Occipital lobe (tissue), 2 donors: ENCODE data around the gene DLX1. TPM values are rescaled to one million over a fixed set of nuclear protein-coding genes. Genes with fewer than 3 reads are reported as not detected.
"Not testable (repeated sequence)": the region's sequence is repeated elsewhere in the genome, so short reads cannot be mapped to it uniquely, and the experiment has no call there.

Experiments
- DNase-seq: peaks from one replicate; lab custom pipeline; 2025; lab: John Stamatoyannopoulos, UW
- total RNA-seq: library from RNA; depleted of rRNA; stranded (reverse); fragments of >200 nt; gene quantifications from one replicate; pipeline ENCODE4 v1.2.3, GENCODE V29; 2014

Gene DLX1
- total RNA-seq, 1 donor from 2014 or later = 21.4 TPM

DNA sequence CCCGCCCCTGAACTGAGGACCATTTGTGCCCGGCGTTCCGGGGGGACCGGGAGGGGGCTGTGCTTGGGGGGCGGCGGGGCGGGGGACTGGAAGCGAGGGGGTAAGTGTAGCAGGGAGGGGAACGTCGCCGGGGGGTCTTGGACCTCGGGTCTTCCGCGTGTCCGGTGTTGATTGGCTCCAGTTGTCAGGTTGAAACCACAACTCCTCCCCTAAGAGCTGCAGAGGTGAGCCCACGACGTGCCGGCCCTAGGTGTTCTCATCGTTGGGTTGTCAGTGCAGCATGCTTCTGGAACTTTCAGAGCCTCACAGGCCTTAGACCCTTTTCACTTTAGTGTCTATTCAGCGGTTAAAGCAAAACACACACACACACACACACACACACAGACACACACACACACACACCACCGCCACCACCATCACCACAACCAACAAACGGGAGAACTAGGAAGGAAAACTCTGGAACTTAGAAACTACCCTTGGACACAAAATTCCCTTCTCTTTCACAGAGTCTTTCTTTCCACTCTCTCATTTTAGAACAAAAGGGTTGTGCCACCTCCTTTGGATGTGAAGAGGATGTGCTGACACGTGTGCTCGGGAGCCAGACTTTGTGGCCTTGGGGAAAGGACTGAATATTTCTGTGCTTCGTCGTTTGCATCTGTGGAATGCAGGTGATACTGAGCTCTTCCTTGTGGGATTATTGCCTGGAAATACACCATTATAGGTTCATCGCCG lies 24.1 kb downstream of the DLX1 start:
- DNase-seq = no peak

DNA sequence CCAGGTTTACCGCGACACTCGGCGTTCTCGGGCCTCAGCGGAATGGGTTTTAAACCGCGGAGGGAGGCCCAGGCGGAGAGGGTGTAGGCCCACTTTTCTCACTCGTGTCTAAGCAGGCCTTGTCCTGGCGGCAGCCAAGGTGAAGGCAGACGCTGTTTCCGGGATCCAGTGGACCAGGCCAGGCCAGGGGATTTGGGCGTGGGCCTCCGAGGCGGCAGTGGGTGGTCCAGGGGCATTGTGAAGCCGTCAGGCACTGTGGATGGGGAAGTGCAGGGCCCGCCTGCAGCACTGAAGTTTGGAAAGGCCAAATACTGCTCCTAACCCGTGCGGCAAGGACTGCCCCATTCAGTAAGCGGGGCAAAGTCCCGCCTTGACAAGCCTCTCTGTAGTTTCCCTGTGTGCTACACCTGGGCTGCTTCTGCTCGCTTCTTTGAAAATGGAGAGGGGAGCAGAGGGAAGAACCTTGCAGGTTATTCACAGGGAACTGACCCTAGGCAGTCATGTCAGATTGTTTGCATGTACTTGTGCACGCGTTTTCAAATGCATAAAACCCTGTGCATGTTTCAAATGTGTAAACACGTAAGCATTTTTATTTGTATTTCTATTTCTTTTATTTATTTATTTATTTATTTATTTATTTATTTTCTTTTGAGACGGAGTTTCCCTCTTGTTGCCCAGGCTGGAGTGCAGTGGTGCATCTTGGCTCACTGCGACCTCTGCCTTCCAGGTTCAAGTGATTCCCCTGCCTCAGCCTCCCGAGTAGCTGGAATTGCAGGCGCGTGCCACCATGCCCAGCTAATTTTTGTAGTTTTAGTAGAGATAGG lies 24.9 kb downstream of the DLX1 start:
- no peak for DNase-seq

DNA sequence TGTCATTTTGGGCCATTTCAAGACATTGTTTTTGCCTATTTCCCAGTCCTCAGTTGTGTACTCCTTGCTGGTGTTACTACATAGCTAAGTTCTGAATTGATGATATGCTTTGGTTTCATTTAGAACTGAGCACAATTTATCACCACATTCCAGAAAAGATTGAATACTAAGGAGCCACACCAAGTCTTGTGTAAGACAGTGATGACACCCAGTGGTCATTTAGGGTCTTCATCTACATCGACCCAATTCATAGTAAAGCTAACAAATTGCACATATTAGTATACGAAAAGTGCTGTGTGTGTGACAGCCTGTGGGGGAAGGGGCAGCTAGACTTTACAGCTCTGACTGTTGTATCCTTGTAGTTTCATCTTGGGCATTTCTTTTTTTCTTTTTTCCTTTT lies 28.3 kb downstream of the DLX1 start:
- DNase-seq = no peak

DNA sequence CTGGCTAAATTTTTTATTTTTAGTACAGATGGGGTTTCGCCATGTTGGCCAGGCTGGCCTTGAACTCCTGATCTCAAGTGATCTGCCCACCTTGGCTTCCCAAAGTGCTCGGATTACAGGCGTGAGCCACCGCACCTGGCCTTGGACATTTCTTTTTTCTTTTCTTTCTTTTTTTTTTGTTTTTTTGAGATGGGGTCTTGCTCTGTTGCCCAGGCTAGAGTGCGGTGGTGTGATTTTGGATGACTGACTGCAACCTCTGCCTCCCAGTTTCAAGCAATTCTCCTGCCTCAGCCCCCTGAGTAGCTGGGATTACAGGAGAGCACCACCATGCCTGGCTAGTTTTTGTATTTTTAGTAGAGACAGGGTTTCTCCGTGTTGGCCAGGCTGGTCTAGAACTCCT lies 28.9 kb downstream of the DLX1 start:
- not testable (repeated sequence) for DNase-seq

DNA sequence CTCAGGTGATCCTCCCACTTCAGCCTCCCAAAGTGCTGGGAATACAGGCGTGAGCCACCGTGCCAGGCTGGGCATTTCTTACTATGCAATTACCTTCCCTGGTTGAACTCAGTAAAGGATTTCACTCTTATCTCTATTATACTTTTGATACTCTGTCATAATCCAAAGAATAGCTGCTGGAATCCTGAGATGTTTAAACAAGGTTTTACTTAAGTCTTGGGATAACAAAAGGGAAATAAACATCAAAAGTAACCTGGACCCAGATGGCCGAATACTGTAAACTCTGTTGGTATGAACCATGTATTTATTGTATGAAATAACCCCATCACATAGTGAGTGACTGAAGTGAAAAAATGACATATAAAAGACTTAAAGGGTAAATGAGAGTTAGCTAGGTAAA lies 29.3 kb downstream of the DLX1 start:
- DNase-seq = no peak

DNA sequence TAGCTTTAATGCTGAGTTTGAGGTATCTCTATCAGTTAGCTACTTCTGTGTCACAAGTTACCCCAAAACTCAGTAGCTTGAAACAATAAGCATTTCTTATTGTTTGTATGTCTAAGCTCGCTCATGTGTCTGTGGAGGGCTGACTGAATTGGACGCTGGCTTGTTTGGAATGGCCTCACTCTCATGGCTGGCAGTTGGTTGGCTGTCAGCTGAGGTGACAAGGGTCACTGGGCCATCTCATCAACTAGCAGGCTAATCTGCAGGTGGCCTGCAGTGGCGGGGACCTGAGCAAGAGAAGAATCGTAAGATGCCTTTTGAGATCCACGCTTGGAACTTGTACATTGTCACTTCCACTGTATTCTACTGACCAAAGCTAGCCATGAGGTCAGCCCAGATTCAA lies 30.8 kb downstream of the DLX1 start:
- DNase-seq = no peak

DNA sequence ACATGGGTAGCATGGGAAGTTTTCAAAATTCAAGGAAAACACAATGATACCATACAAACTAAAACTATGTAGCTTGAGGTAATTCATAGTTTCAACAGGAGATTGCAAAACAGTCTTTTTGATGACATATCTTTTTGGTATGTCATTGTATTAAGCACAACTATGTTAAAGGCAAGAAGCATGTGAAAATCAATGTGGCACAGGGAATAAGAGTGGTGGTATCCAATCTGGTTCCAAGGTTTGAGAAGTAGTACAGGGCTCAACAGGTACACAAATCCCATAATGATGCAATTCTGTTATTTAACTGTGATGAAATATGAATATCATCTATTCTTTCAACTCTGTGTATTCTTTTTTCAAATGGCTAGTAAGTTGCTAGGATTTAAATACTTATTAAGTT lies 33.8 kb downstream of the DLX1 start:
- no peak for DNase-seq

DNA sequence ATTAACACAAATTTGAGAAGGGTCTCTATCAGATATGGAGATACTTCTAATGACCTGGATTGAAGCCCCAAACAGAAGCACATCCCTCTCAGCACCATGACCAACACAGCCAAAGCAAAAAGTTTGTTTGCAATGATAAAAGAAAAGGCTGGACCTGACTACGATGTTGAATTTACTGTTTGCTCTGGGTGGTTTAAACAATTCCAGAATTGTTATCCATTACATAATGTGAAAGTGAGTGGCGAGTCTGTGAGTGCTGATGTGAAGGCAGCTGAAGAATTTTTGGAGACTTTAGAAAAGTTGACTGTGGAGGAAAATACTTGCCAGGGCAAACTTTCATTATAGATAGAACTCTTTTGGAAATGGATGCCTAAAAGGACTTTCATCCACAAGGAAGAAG lies 34.8 kb downstream of the DLX1 start:
- DNase-seq = no peak

DNA sequence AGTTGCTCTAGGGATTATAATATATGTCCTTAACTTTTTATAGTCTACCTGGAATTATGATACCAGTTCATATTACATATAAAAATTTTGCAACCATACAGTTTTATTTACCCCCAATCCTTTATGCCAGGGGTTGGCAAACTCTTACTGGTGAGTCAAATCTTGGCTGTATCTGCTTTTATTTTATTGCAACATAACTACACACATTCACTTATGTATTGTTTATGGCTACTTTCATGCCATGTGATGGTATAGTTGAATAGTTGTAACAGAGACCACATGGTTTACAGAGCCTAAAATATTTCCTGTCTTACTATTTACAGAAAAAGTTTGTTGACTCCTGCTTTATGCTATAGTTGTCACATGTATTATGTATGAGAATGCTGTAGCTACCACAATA lies 43.2 kb downstream of the DLX1 start:
- no peak for DNase-seq

DNA sequence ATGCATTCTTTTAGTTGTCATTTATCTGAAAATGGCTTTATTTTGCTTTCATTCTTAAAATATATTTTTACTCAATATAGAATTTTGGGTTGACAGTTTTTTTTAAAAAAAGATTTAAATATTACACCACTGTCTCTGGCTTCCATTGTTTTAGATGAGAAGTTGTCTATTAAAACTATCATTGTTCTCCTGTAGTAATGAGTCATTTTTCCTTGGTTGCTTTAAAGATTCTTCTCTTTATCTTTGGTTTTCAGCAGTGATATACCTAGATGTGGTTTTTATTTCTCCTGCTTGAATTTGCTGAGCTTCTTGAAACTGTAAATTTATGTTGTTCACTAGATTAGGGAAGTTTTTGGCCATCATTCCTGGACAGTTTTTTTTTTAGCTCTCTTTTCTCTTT lies 44.1 kb downstream of the DLX1 start:
- no peak for DNase-seq

DNA sequence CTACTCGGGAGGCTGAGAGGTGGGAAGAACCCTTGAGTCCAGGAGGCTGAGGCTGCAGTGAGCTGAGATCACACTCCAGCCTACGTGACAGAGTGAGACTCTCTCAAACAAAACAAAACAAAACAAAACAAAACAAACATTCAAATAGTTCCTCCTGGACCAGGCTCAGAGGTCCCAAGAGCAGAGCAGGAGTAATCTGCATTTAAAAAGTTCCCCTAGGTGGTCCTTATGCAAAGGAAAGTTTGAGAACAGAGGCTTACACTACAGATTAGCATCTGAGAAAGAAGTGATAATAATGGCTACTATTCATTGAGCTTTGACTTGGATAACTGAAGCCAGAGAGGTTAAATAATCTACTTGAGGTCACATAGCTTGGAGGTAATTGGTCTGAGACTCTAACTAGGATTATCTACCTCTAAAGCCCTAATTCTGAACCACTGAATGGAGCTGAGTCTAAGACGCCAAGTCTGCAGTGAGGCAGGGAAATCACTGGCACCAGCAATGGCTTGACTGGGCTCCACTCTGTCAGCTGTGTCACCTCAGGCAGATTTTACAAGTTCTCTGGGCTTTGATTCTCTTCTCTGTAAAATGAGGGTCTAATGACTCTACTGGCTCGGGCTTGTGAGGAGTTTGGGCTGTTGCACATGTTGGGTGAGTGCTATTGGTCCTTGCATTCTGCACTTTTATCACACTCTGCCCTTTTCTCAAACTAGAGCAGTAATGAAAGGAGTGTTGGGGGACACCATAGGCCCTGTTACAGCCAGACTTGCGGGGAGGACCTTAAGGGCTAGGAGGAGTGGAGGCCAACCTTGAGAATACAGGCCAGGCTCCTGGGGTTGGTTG lies 46.6 kb downstream of the DLX1 start:
- DNase-seq = no peak

DNA sequence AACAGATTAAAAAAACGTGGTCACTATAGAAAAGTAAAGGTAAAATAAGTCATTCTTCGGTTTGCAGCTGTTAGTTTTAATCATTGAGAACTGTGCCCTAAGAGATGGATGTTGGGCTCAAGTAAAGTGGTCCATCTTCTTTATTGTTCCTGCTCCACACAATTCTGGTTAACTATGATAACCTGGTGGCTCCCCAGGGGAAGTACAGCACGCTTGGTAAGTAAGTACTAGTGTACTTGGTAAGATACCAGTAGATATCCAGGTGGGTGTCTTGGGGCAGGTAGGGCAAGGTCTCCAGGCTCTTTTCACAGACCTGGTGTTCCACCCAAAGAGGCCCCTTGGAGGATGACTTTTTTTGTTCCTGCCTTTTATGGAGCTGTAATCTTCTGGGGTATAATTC lies 49.0 kb downstream of the DLX1 start:
- DNase-seq = no peak

DNA sequence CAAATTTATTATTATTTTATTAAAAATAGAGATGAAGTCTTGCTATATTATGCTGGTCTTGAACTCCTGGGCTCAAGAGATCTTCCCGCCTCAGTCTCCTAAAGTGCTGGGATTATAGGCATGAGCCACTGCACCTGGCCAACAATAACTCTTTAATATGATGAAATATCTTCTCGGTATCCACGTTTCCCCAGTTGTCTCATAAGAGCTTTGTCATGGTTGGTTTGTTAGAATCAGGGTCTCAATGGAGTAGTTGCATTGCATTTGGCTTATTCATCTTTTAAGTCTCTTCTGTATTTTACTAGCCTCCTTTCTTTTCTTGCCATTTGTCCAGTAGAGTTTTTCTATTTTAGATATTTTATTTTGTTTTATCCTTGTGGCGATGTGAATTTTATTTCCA lies 50.1 kb downstream of the DLX1 start:
- no peak for DNase-seq

DNA sequence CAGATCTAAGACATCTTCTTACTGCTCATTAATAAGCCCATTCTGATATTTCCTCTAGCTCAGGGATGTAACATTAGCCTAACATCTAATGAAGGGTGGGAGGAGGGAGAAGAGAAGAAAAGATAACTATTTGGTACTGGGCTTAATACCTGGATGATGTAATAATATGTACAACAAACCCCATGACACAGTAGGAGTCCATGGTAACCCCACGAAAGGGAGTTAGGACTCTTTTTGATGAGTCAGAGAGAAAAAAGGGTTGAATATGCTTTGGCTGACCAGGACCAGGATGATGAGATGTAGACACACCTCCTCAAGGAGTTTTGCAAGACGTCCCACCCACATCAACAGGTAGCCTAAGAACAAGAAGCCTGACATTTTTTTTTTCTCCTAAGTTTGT lies 51.8 kb downstream of the DLX1 start:
- DNase-seq = no peak

DNA sequence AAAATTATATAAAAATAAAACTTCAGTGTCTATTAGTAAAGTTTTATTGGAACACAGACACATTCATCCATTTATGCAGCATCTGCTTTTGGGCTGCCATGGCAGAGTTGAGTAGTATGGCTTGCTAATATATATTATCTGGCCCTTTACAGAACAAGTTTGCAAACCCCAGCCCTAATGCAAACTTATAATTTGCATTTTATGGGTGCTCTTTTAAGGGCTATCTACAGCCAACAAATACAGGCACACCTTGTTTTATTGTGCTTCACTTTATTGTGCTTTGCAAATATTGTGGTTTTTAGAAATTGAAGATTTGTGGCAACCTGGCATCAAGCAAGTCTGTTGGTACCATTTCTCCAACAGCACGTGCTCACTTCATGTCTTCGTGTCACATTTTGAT lies 52.6 kb downstream of the DLX1 start:
- no peak for DNase-seq

DNA sequence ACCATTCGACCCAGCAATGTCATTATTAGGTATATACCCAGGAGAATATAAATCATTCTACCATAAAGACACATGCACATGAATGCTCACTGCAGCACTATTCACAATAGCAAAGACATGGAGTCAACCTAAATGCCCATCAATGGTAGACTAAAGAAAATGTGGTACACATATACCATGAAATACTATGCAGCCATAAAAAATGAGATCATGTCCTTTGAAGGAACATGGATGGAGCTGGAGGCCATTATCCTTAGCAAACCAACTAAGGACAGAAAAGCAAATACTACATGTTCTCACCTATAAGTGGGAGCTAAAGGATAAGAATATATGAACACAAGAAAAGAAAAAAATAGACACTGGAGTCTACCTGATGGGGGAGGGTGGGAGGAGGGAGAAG lies 53.4 kb downstream of the DLX1 start:
- DNase-seq = not testable (repeated sequence)

Other genes with a start within 250 kb of the DLX1 start
- 82.7 TPM for gene SLC25A12, start 191.3 kb upstream of the DLX1 start, total RNA-seq
- 62.1 TPM for gene HAT1, start 163.0 kb upstream of the DLX1 start, total RNA-seq
- gene METAP1D, start 85.6 kb upstream of the DLX1 start, total RNA-seq = 9.5 TPM
- gene DLX2, start 17.4 kb downstream of the DLX1 start, total RNA-seq = 3.3 TPM